ENCODE measurements around the gene SIGLEC1.

The SIGLEC1 gene

DNA sequence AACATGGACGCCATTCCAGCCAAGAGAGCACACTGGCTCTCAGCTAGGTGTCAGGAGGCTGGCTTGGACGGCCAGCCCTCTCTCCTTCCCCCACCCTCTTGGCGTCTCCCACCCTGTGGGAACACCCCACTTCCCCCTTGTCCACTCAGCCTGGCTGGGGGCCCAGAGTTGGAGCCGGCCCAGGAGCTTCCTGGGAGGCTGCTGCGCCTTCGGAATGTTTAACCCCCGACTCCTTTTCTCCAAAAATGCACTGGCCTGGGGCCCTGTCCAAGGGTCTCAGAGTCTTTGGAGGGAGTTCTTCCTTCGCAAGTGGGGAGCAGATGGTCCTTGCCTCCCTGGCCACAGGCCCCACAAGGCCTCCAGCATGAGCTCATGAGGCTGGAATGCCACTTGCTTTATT is 34.7 kb downstream of the SIGLEC1 start:
- no peak for DNase-seq

DNA sequence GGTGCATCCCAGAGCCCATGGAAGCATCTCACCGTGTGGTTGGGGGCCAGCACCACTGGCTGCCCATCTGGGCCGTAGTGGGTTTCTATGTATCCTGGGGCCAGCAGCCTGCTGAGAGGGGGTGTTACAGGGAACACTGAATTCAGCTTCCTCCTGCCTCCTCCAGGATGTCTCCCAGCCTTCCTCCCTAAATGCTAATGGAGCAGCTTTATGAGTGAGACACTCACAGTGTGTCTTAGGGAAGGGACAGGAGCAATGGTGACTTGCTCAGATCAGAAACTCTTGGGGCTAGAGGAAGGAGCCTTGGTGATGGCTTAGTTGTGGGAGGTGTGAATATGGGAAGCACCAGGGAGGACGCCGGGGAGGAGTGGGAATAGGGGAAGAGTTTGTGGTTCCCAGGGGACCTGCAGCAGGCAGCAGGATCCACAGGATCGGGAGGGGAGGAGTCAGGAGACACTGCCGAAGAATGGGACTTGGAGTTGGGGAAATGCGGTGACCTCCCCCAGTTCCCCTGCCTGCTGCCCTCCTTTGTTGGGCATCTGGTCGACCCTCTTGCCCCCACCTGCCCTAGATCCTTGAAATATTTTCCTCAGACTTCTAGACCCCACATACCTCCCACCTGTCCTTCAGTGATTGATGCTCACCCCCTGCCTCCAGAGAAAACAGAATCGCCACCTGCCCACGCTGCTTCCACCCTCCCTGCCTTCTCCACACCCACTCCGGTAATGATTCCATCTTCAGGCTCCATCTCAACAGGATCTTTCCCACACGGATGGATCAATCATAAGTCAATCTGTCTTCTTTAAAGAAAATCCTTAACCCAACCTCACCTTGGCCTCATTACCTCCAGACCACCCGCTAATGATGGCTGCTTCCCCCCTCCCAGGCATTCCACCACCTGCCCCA is 37.2 kb downstream of the SIGLEC1 start:
- DNase-seq: no peak

DNA sequence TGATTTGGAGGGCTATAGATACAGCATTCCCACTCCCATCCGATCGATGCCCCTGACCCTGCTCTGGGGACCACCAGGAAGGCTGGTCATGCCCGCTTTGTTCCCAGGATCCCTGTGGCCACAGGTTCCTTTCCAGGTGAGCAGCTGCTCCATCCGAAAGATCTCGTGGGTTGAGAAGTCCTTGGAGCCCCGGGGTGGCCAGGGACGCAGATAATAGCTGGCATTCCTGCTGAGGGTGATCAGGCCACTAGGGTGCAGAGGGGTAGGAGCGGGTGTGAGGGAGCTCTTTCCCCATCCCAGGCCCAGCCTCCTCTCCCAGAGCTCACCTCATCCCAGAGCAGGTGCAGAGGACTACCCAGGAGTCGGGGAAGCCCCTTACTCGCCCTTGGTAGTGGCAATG is 38.0 kb downstream of the SIGLEC1 start:
- DNase-seq: no peak

DNA sequence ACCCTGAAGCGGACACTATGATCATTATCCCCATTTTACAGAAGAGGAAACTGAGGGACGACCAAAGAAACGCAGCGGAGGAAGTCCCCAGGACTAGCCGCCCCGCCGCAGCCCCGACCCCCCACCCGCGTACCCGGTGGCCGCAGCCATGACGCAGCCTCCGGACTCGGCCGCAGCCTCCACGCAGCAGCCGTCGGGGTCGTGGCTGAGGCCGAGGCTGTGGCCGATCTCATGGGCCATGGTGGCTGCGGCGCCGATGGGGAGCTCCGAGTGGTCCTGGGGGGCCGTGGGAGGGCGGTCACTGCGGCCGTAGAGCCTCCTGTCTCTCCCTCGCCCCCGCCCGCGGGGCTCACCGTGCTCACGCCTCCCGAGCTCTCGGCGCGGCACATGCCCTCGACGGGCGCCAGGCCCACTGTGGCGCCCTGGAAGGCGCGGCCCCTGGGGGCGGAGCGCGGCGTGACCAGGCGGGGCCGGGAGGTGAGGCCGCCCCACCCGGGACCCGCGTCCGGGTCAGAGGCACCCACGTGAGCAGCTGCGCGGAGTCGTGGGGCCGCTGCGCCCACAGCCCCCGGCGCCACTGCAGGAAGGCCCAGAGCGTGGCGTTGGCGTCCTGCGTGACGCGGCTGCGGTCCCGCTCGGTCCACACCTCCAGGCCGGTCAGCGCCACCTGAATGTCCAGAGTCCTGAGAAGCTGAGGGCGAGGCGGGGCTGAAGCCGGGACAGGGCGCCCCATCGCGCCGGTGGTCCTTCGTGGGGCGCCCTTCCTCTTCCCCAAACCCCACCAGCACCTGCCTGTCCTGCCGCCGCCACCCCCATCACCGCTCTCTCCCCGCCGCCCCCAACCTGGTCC is 39.0 kb downstream of the SIGLEC1 start:
- no peak for DNase-seq

DNA sequence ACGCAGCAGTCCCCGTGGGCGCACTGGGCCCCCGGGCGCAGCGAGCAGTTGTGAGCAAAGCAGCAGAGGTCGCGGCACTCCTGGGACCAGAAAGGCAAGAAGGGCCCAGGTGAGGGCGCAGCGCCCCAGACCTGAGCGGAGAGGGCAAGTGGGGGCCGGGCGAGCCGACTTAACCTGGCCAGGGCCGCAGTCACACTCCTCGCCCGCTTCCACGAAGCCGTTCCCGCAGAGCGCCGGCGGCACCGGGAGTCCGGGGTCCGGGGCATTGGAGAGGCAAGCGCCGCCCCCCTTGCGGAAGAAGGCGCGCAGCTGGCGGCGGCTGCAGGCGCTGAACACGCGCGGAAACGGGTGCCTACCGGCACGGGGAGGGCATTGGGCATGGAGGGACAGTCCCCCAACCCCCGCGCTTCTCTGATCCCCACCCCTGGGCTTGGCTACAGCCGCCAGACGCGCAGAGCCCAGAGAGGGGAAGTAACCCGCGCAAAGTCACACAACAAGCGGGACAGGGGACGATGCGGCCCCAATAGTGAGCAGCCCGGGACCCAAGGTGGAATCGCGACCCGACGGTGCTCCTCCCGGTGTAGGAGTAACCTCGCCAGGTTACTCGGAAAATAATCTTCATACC is 39.7 kb downstream of the SIGLEC1 start:
- DNase-seq: no peak

DNA sequence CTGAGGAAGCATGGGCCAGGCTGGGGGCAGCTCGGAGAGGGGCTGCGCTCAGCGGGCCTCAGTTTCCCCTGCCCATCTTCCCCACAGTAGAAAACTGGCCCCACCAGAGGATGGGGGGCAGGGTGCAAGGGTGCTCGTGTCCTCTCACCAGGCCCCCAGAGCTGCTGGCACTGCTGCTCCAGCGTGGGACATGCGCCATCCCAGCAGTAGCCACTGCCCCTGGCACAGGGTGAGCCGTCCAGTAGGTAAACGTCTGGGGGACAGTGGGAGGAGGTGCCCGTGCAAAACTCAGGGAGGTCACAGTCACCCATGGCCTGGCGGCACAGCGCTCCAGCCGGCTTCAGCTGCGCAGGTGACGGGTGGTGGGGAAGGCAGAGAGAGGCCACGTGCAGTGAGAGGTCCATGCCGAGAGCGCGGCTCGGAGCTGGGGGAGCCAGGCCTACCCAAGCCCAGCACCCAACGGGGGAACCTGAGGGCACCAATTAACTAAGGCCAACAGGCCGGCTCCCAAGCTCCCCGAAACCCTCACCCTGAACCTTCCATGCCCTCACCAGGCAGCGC is 40.3 kb downstream of the SIGLEC1 start:
- no peak for DNase-seq

DNA sequence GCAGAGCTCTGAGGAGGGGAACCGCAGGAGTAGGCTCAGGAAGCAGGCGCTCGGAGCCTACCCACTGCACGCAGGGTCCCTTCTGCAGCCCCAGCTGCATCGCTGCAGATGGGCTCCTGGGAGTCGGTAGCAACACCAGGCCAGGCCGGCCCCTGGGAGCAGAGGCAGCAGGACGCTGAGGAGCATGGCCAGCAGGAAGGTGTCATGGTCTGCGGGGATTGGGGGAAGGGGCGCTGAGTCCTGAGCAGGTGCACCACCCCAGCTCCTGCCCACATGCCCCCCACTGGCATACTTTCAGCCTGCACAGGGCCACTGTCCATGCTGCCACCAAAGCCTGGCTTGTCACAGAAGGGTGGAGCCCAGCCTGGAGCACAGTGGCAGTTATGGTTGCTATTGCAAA is 41.5 kb downstream of the SIGLEC1 start:
- DNase-seq: no peak

DNA sequence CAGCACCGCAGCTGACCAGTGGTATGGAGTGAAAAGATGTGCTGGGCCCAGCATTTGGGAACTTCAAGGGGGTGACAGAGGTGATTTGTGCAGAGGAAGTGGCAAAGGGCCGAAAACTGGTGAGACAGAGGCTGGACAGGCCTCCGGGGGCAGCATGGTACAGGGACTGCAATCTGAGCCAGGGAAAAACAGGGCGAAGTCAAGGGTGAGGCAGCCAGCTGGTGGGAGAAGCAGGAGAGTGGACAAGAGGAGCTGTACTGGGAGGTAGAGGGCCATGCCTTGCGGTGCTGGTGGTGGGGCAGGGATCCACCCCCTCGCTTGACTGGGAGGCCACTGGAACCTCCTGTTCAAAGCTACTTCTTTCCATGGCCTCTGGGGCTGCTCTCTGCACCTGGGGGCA is 41.9 kb downstream of the SIGLEC1 start:
- no peak for DNase-seq

DNA sequence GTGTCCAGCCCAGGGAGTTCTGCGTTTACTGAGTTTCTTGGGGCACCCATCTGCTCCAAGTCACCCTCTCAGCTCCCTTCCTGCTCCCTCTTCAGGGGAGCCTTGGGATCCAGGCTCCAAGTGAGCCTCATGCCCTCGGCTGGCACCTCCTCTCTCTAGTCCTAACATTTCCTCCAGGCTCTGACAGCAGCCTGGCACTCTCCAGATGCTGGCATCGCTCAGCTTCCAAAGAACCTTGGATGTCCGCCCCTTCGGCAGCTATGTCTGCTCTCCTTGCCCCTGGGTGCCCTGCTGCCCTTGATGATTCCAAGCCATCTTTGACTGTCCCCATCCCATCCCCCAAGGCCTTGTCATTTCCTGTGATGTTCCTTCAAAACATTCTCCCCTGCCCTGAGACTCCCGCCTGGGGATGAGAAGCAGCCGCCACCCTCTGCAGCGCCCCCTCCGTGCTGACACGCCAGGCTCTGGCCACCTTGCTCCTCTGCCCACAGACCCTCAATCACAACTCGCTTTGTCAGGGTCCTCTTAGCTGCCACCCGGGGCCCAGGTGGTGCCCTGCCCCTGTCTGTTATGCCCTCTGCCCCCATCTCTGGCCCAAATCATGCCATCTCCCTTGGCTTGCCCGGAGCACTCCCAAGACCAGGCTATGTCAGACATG is 42.6 kb downstream of the SIGLEC1 start:
- no peak for DNase-seq

DNA sequence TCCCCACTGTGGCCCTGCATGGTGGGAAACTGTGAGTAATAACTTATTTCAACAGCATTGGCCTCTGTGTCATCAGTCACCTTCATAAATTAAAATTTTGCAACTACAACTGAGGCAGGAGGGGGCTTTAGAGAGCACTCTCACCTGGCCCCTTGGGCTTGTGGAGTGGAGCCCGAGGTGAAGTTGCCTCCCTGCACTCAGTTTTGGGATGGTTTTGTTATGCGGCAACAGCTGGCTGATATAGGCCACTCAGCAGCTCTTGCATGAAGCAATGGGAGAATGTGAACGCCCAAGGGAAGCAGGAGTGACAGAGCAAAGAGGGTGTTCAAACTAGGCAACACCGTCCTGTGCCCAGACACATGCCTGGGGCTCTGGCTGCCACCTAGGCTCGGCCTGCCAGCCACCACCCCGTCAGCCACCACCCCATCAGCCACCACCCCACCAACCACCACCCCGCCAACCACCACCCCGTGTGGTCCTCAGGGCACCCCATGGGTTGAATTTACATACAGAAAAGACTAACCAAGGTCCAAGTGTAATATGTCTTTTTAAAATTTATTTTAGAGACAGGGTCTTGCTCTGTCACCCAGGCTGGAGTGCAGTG is 44.9 kb downstream of the SIGLEC1 start:
- DNase-seq: no peak

DNA sequence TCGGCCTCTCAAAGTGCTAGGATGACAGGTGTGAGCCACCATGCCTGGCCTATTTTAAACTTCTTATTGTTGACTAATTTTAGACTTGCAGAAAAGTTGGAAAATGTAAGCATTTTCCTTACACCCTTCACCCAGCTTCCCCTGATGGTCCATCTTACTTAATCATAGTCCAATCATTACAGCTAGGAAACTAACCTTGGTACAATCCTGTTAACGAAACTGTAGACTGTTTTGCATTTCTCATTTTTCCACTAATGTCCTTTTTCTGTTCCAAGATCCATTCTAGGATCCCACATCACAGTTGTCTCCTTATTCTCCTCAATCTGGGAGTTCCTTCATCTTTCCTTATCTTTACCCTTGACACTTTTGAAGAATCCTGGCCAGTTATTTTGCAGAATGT is 48.5 kb downstream of the SIGLEC1 start:
- DNase-seq: no peak

DNA sequence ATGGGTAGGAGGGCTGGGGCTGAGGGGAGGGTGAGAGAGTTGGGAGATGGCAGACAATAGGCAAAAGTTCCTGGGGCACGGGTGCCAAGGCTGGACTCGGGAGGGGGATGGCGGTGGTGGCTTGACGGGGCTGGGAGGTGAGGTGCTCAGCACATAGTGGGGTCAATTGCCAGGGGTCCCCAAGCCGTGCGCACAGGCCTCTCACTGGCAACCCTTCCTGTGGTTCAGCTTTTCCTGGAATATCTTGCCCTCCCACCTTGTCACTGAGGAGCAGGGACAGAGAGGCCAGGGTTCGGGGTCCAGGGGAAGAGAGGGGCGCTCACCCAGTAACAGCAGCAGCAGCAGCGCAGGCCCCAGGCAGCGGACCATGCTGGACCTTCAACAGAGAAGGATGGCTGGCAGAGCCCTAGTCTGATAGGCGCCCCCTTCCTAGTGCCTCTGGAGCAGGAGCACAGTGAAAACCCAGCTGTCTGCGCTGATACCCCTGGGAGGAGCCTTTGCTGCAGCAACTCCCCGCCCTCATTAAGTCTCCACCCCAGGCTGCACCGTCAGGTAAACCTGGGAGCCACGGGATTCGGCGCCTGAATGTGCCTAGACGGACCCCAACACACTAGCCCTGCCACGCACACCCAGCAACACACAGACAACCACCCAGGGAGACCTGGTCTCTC is 49.2 kb downstream of the SIGLEC1 start, which contains the start of gene GFRA4:
GFRA4 (minus strand) TSS at position 369 of the 671 bp plus-strand sequence; CDS start at position 369, 0 bp downstream.
- DNase-seq: no peak

All from activated effector memory CD4-positive, alpha-beta T cell treated with Interleukin-2 at 50 U/mL for 16 hours (primary cell).